ENCODE data around the gene RGS17.

DNA sequence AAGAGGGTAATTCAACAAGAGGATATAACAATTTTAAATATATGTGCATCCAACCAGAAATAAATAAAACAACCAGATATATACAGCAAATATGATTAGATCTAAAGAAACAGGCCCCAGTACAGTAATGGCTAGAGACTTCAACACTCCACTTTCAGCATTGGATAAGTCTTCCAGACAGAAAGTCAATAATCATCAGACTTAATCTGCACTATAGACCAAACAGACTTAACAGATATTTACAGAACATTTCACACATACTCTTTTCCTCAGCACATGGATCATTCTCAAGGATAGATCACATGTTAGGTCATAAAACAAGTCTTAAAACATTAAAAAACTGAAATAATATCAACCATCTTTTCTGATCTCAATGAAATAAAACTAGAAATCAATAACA, 65.9 kb downstream of the RGS17 start:
- TF ChIP-seq, protein P1, sequence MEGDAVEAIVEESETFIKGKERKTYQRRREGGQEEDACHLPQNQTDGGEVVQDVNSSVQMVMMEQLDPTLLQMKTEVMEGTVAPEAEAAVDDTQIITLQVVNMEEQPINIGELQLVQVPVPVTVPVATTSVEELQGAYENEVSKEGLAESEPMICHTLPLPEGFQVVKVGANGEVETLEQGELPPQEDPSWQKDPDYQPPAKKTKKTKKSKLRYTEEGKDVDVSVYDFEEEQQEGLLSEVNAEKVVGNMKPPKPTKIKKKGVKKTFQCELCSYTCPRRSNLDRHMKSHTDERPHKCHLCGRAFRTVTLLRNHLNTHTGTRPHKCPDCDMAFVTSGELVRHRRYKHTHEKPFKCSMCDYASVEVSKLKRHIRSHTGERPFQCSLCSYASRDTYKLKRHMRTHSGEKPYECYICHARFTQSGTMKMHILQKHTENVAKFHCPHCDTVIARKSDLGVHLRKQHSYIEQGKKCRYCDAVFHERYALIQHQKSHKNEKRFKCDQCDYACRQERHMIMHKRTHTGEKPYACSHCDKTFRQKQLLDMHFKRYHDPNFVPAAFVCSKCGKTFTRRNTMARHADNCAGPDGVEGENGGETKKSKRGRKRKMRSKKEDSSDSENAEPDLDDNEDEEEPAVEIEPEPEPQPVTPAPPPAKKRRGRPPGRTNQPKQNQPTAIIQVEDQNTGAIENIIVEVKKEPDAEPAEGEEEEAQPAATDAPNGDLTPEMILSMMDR (IDR thresholded peaks at IDR 0.05), result no peak
- no peak for TF ChIP-seq POLR2A (IDR thresholded peaks at IDR 0.05)
